ENCODE results near the gene BUD13.

- TF ChIP-seq CTCF (optimal IDR thresholded peaks at IDR 0.05 in 1 of 3, IDR thresholded peaks at IDR 0.05 in 1 of 3, conservative IDR thresholded peaks at IDR 0.05 in 1 of 3; ENCODE audit: extremely low read depth in 1 of 3, insufficient read depth in 2 of 3, low read length in 3 of 3) (no peak), EZH2 (IDR thresholded peaks at IDR 0.05; ENCODE audit: low read length) (no peak)
These were observed 14.6 kb upstream of the BUD13 start for GRCh38 chr11:116787436-116787785.
